HepG2 (cell line): ENCODE data around the gene GLB1L. TPM values are rescaled to one million over a fixed set of nuclear protein-coding genes. Genes with fewer than 3 reads are reported as not detected.
A peak's percentile ranks its signal among the peaks of the same experiment; 100 is the strongest.

Experiments
- ARNT ChIP-seq: fragments of 450-650 bp; IDR thresholded peaks from 2 replicates; pipeline ENCODE4 v1.6.1; 2017
- ARNT2 ChIP-seq: sonication (generic); formaldehyde crosslinking; IDR thresholded peaks from 2 replicates; pipeline ENCODE4 v1.8.0; 2022; ENCODE audit warnings: mild to moderate bottlenecking, low read depth, missing genetic modification reagents, moderate library complexity
- CBX1 ChIP-seq: IDR thresholded peaks from one replicate; pipeline ENCODE4 v1.6.1; 2016; ENCODE audit warnings: antibody characterized with exemption, low read depth
- EZH2 ChIP-seq: conservative IDR thresholded peaks from 2 replicates; pipeline ENCODE4 v1.6.1; 2012; ENCODE audit warnings: mild to moderate bottlenecking, low read depth, low read length, moderate library complexity
- GATAD2A ChIP-seq: IDR thresholded peaks from 2 replicates; pipeline ENCODE4 v1.6.1; 2016
- HCFC1 ChIP-seq: fragments of 150-350 bp; IDR thresholded peaks from 2 replicates; pipeline ENCODE4 v1.6.1; 2014; ENCODE audit warnings: low read depth, low read length
- KDM5B ChIP-seq: sonication (generic); formaldehyde crosslinking; IDR thresholded peaks from 2 replicates; pipeline ENCODE4 v1.4.0; 2020; ENCODE audit warnings: missing genetic modification reagents, mild to moderate bottlenecking, borderline replicate concordance
- MLLT10 ChIP-seq: sonication (generic); formaldehyde crosslinking; IDR thresholded peaks from 2 replicates; pipeline ENCODE4 v1.4.0; 2020; ENCODE audit warnings: missing genetic modification reagents
- PHF21A ChIP-seq: sonication (generic); formaldehyde crosslinking; IDR thresholded peaks from 2 replicates; pipeline ENCODE4 v1.5.0; 2020; ENCODE audit warnings: mild to moderate bottlenecking, missing genetic modification reagents
- RXRA ChIP-seq: sonication (generic); formaldehyde crosslinking; IDR thresholded peaks from 2 replicates; pipeline ENCODE4 v1.5.1; 2020; ENCODE audit warnings: missing genetic modification reagents
- SKI ChIP-seq: fragments of 450-650 bp; IDR thresholded peaks from one replicate; pipeline ENCODE4 v1.6.1; 2018; ENCODE audit warnings: mild to moderate bottlenecking; ENCODE audit not compliant: partially characterized antibody
- SMAD3 ChIP-seq: sonication (generic); formaldehyde crosslinking; IDR thresholded peaks from 2 replicates; pipeline ENCODE4 v1.4.0; 2020; ENCODE audit warnings: missing genetic modification reagents
- SNAPC2 ChIP-seq: sonication (generic); formaldehyde crosslinking; IDR thresholded peaks from 2 replicates; pipeline ENCODE4 v1.8.1; 2022; ENCODE audit warnings: mild to moderate bottlenecking, missing genetic modification reagents
- SUZ12 ChIP-seq: fragments of 150-350 bp; IDR thresholded peaks from 2 replicates; pipeline ENCODE4 v1.6.1; 2014; ENCODE audit warnings: low read depth, low read length
- ZIK1 ChIP-seq: sonication (generic); formaldehyde crosslinking; IDR thresholded peaks from 2 replicates; pipeline ENCODE4 v1.5.0; 2020; ENCODE audit warnings: mild to moderate bottlenecking, low read depth, missing genetic modification reagents, borderline replicate concordance
- ZNF234 ChIP-seq: sonication (generic); formaldehyde crosslinking; conservative IDR thresholded peaks from 2 replicates; pipeline ENCODE4 v1.5.1; 2020; ENCODE audit warnings: mild to moderate bottlenecking, missing genetic modification reagents
- ZNF264 ChIP-seq: sonication (generic); formaldehyde crosslinking; IDR thresholded peaks from 2 replicates; pipeline ENCODE4 v1.4.0; 2020; ENCODE audit warnings: missing genetic modification reagents
- ZNF549 ChIP-seq: sonication (generic); formaldehyde crosslinking; IDR thresholded peaks from 2 replicates; pipeline ENCODE4 v1.5.0; 2020; ENCODE audit warnings: missing genetic modification reagents
- ZNF749 ChIP-seq: sonication (generic); formaldehyde crosslinking; IDR thresholded peaks from 2 replicates; pipeline ENCODE4 v1.8.0; 2022; ENCODE audit warnings: mild to moderate bottlenecking, missing genetic modification reagents, moderate library complexity, borderline replicate concordance
- ZNF775 ChIP-seq: sonication (generic); formaldehyde crosslinking; IDR thresholded peaks from 2 replicates; pipeline ENCODE4 v1.4.0; 2020; ENCODE audit warnings: missing genetic modification reagents, mild to moderate bottlenecking, moderate library complexity, borderline replicate concordance
- ZNF782 ChIP-seq: sonication (generic); formaldehyde crosslinking; IDR thresholded peaks from 2 replicates; pipeline ENCODE4 v1.4.0; 2020; ENCODE audit warnings: missing genetic modification reagents, mild to moderate bottlenecking, borderline replicate concordance
- ZSCAN12 ChIP-seq: sonication (generic); formaldehyde crosslinking; IDR thresholded peaks from 2 replicates; pipeline ENCODE4 v1.9.0; 2021; ENCODE audit warnings: mild to moderate bottlenecking, missing genetic modification reagents
- polyA plus RNA-seq, 8 experiments: library from polyadenylated mRNA; depleted of rRNA in 3 of 8; stranded (reverse) in 7 of 8; unstranded in 1 of 8; fragments of >200 nt; fragmentation: Illumina TruSeq in 4 of 8; extraction: Trizol in 4 of 8; gene quantifications; 2 replicates each; pipeline versions ENCODE4 v1.2.1 to v1.2.3, GENCODE V29; 2011 to 2016; ENCODE audit warnings: low read depth in 4 of 8, missing spikeins in 1 of 8, mixed read lengths in 1 of 8; ENCODE audit not compliant: insufficient read depth in 1 of 8
- total RNA-seq, 5 experiments: library from RNA; depleted of rRNA; stranded (reverse); fragments of >200 nt; fragmentation: Illumina TruSeq; extraction: Trizol; gene quantifications; 2 replicates each; pipeline ENCODE4 v1.2.3, GENCODE V29; 2016; ENCODE audit warnings: low read depth in 1 of 5
- TF ChIP-seq, protein P1 (sequence below): sonication (generic); formaldehyde crosslinking; IDR thresholded peaks from 2 replicates; pipeline ENCODE4 v1.8.0; 2022; ENCODE audit warnings: mild to moderate bottlenecking, missing genetic modification reagents, moderate library complexity
- TF ChIP-seq, protein P2 (sequence below): sonication (generic); formaldehyde crosslinking; IDR thresholded peaks from 2 replicates; pipeline ENCODE4 v1.4.0; 2020; ENCODE audit warnings: missing genetic modification reagents
- TF ChIP-seq, protein P3 (sequence below): sonication (generic); formaldehyde crosslinking; IDR thresholded peaks from 2 replicates; pipeline ENCODE4 v1.4.0; 2020; ENCODE audit warnings: mild to moderate bottlenecking, missing genetic modification reagents
- TF ChIP-seq, protein P4 (sequence below): IDR thresholded peaks from 2 replicates; pipeline ENCODE4 v1.6.1; 2016; ENCODE audit warnings: low read depth, borderline replicate concordance

The GLB1L gene
- total and polyA plus RNA-seq, 2 of the 13 experiments (the other 11 are each of a cell fraction or from before 2014, with no cell fraction given), result 6.8 to 7.3 TPM

DNA sequence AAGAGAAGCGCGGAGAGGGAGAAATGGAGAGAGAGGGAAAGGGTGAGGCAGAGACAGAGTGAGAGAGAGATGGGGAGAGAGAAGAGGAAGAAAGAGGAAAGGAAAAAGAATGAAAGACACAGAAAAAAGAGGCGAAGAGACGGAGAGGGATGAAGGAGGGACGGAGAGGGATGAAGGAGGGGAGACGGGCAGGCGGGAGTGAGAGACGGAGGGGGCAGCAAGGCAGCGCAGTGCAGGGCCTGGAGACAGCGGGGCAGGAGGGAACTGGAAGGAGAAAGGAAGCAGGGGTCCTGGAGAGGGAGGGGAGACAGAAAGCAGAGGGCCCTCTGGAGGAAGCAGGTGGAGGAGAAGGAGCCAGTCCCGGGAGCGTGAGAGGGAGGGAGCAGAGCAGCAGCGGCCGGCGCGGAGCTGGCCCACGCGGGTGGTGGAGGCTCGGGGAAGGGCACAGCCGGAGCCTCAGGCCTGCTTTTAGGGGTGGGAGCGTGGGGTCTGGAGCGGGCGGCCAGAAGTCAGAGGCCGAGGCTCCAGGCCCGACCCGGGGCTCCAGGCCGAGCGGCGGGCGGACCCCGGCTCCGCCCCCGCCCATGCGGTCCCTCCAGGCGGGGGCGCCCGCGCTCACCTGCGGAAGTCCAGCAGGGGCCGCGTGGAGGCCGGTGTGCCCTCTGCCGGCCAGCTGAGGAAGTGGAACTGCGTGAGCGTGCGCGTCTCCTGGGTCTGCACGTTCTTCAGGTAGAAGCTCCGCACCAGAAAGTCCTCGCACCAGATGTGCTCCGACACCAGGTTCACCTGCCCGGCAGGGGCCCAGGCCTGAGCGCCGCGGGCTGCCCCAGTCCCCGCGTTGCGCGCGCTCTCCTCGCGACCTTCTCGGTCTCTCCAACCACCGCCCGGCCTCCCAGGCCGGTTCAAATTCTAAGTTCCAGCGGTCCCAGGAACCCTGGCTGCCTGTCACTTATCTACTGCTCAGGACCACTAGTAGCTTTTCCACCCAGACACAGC is 49.4 kb upstream of the GLB1L start (continued):
- TF ChIP-seq PHF21A (CRISPR knock-in tag) (peak; percentile 70; the same call in 1 of the 2 replicates), ZNF264 (CRISPR knock-in tag) (0 out of 2 replicates have a peak, but pooled peaks have one; percentile 36), GATAD2A (CRISPR knock-in tag) (peak; percentile 82), CBX1 (no peak), SNAPC2 (CRISPR knock-in tag) (no peak; the same call in 1 of the 2 replicates), SMAD3 (peak; percentile 89; the same call in 1 of the 2 replicates), KDM5B (CRISPR knock-in tag) (peak; percentile 85; the same call in 1 of the 2 replicates), HCFC1 (no peak), ZNF234 (0 out of 2 replicates have a peak, but pooled peaks have one; percentile 61), MLLT10 (CRISPR knock-in tag) (no peak), ZSCAN12 (peak; percentile 92; the same call in 1 of the 2 replicates), ZNF749 (CRISPR knock-in tag) (peak; percentile 90; the same call in 1 of the 2 replicates), RXRA (peak; percentile 76), ZNF775 (CRISPR knock-in tag) (no peak), ARNT2 (CRISPR knock-in tag) (peak; percentile 85; the same call in 1 of the 2 replicates), EZH2 (no peak), ARNT (no peak), SUZ12 (no peak), SKI (peak; percentile 19), ZNF782 (CRISPR knock-in tag) (peak; percentile 59; the same call in 1 of the 2 replicates), ZIK1 (CRISPR knock-in tag) (peak; percentile 69; the same call in 1 of the 2 replicates), ZNF549 (no peak)
- TF ChIP-seq, protein P1, sequence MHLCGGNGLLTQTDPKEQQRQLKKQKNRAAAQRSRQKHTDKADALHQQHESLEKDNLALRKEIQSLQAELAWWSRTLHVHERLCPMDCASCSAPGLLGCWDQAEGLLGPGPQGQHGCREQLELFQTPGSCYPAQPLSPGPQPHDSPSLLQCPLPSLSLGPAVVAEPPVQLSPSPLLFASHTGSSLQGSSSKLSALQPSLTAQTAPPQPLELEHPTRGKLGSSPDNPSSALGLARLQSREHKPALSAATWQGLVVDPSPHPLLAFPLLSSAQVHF (CRISPR knock-in tag), result no peak
- TF ChIP-seq, protein P2, sequence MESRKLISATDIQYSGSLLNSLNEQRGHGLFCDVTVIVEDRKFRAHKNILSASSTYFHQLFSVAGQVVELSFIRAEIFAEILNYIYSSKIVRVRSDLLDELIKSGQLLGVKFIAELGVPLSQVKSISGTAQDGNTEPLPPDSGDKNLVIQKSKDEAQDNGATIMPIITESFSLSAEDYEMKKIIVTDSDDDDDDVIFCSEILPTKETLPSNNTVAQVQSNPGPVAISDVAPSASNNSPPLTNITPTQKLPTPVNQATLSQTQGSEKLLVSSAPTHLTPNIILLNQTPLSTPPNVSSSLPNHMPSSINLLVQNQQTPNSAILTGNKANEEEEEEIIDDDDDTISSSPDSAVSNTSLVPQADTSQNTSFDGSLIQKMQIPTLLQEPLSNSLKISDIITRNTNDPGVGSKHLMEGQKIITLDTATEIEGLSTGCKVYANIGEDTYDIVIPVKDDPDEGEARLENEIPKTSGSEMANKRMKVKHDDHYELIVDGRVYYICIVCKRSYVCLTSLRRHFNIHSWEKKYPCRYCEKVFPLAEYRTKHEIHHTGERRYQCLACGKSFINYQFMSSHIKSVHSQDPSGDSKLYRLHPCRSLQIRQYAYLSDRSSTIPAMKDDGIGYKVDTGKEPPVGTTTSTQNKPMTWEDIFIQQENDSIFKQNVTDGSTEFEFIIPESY (CRISPR knock-in tag), result peak; percentile 84
- TF ChIP-seq, protein P3, sequence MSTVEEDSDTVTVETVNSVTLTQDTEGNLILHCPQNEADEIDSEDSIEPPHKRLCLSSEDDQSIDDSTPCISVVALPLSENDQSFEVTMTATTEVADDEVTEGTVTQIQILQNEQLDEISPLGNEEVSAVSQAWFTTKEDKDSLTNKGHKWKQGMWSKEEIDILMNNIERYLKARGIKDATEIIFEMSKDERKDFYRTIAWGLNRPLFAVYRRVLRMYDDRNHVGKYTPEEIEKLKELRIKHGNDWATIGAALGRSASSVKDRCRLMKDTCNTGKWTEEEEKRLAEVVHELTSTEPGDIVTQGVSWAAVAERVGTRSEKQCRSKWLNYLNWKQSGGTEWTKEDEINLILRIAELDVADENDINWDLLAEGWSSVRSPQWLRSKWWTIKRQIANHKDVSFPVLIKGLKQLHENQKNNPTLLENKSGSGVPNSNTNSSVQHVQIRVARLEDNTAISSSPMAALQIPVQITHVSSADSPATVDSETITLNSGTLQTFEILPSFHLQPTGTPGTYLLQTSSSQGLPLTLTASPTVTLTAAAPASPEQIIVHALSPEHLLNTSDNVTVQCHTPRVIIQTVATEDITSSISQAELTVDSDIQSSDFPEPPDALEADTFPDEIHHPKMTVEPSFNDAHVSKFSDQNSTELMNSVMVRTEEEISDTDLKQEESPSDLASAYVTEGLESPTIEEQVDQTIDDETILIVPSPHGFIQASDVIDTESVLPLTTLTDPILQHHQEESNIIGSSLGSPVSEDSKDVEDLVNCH (CRISPR knock-in tag), result no peak
- TF ChIP-seq, protein P4, sequence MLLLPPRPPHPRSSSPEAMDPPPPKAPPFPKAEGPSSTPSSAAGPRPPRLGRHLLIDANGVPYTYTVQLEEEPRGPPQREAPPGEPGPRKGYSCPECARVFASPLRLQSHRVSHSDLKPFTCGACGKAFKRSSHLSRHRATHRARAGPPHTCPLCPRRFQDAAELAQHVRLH (CRISPR knock-in tag), result 0 out of 2 replicates have a peak, but pooled peaks have one; percentile 16
